DMS53 treated with DMSO at 0.1 percent for 48 hours (cell line): ENCODE data around the gene KRT74.

Source experiments
- DNase-seq: peaks from one replicate; lab custom pipeline; 2025; ENCODE audit not compliant: unreplicated experiment; lab: John Stamatoyannopoulos, UW

KRT74 gene

GRCh38 chr12:52575948-52576347 lies 2.3 kb upstream of the KRT74 start:
- DNase-seq = no peak

- DNase-seq = no peak
These were observed 1.6 kb upstream of the KRT74 start for GRCh38 chr12:52575256-52575655.

GRCh38 chr12:52573306-52573705 lies 337 bp downstream of the KRT74 start:
- no peak for DNase-seq

GRCh38 chr12:52570511-52570910 lies 3.1 kb downstream of the KRT74 start:
- no peak for DNase-seq

- DNase-seq = no peak
These were observed 5.5 kb downstream of the KRT74 start for GRCh38 chr12:52568111-52568510.

GRCh38 chr12:52566847-52567291 lies 6.8 kb downstream of the KRT74 start:
- DNase-seq = no peak

- no peak for DNase-seq
These were observed 9.1 kb downstream of the KRT74 start for GRCh38 chr12:52564582-52564981.

- no peak for DNase-seq
These were observed 11.7 kb downstream of the KRT74 start for GRCh38 chr12:52561880-52562449.

GRCh38 chr12:52559979-52560378 lies 13.7 kb downstream of the KRT74 start:
- DNase-seq = no peak

- no peak for DNase-seq
These were observed 14.7 kb downstream of the KRT74 start for GRCh38 chr12:52558781-52559445.

- no peak for DNase-seq
These were observed 16.2 kb downstream of the KRT74 start for GRCh38 chr12:52557476-52557875.

- DNase-seq = no peak
These were observed 18.1 kb downstream of the KRT74 start for GRCh38 chr12:52555577-52555976.

- no peak for DNase-seq
These were observed 20.9 kb downstream of the KRT74 start, which contains the start of gene KRT71 for GRCh38 chr12:52552681-52553195. TSS of gene KRT71 (minus strand) at chr12:52553145. CDS start at chr12:52553077, 68 bp downstream.

- DNase-seq = no peak
These were observed 21.6 kb downstream of the KRT74 start for GRCh38 chr12:52552055-52552454.

- no peak for DNase-seq
These were observed 22.3 kb downstream of the KRT74 start for GRCh38 chr12:52551216-52551865.

GRCh38 chr12:52546126-52546525 lies 27.5 kb downstream of the KRT74 start:
- DNase-seq = no peak

- DNase-seq = no peak
These were observed 29.4 kb downstream of the KRT74 start for GRCh38 chr12:52543985-52544883.

- DNase-seq = no peak
These were observed 30.8 kb downstream of the KRT74 start for GRCh38 chr12:52542785-52543318.

GRCh38 chr12:52542157-52542556 lies 31.5 kb downstream of the KRT74 start:
- DNase-seq = no peak

GRCh38 chr12:52541709-52542108 lies 31.9 kb downstream of the KRT74 start:
- no peak for DNase-seq

GRCh38 chr12:52540531-52540930 lies 33.1 kb downstream of the KRT74 start:
- no peak for DNase-seq
